ENCODE measurements around the gene MGAT5B.
"Not testable (repeated sequence)": the region's sequence is repeated elsewhere in the genome, so short reads cannot be mapped to it uniquely, and the experiment has no call there.

DNA sequence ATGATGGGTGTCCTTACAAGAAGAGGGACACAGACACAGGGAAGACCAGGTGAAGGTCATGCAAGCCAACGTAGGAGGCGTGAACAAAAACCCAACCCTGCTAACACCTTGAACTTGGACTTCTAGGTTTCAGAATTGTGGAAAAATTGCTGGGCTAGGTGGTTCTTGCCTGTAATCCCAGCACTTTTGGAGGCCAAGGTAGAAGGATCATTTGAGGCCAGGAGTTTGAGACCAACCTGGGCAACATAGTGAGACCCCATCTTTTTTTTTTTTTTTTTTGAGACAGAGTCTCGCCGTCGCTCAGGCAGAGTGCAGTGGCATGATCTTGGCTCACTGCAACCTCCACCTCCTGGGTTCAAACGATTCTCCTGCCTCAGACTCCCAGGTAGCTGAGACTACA lies 25.1 kb upstream of the MGAT5B start:
- not testable (repeated sequence) for TF ChIP-seq EZH2 (IDR thresholded peaks at IDR 0.05; ENCODE audit: insufficient read depth, poor library complexity, severe bottlenecking); EZH2phosphoT487 (IDR thresholded peaks at IDR 0.05; ENCODE audit: insufficient read depth, low read depth)
